Liver (tissue), 9 donors: Measurements from ENCODE around the gene SLC38A5. TPM values are rescaled to one million over a fixed set of nuclear protein-coding genes. Genes with fewer than 3 reads are reported as not detected.

Experiments
- DNase-seq: peaks from one replicate; pipeline ENCODE4 v3.0.0-alpha.2; 2017; ENCODE audit warnings: low spot score
- H3K27ac ChIP-seq, 2 donors: one replicate each; pipeline ENCODE4 v1.7.0; 2013; ENCODE audit warnings: inconsistent platforms in 2 of 2, low read length in 2 of 2, control low read depth in 1 of 2, low read depth in 1 of 2, mild to moderate bottlenecking in 1 of 2
- H3K27me3 ChIP-seq, 4 donors: one replicate each; pipeline versions ENCODE4 v1.6.1 to v1.7.0; 2013; ENCODE audit warnings: low read length in 3 of 4, inconsistent platforms in 1 of 4, mild to moderate bottlenecking in 1 of 4, moderate library complexity in 1 of 4; ENCODE audit not compliant: control insufficient read depth in 4 of 4, insufficient read depth in 4 of 4
- H3K36me3 ChIP-seq, 4 donors: one replicate each; pipeline versions ENCODE4 v1.6.1 to v1.7.0; 2013; ENCODE audit warnings: low read length in 3 of 4, mild to moderate bottlenecking in 3 of 4, low read depth in 1 of 4, moderate library complexity in 1 of 4; ENCODE audit not compliant: control insufficient read depth in 4 of 4, insufficient read depth in 3 of 4
- H3K4me1 ChIP-seq, 4 donors: one replicate each; pipeline versions ENCODE4 v1.6.1 to v1.7.0; 2013; ENCODE audit warnings: low read length in 3 of 4, mild to moderate bottlenecking in 3 of 4, moderate library complexity in 1 of 4; ENCODE audit not compliant: control insufficient read depth in 4 of 4, insufficient read depth in 4 of 4
- H3K4me3 ChIP-seq, 3 donors: one replicate each; pipeline versions ENCODE4 v1.6.1 to v1.7.0; 2013; ENCODE audit warnings: low read length in 3 of 3, control low read depth in 1 of 3, low read depth in 1 of 3, mild to moderate bottlenecking in 1 of 3
- H3K9ac ChIP-seq, 2 donors: one replicate each; pipeline ENCODE4 v1.7.0; 2013; ENCODE audit warnings: low read length in 2 of 2, mild to moderate bottlenecking in 2 of 2, moderate library complexity in 2 of 2, control low read depth in 1 of 2, low read depth in 1 of 2
- H3K9me3 ChIP-seq, 4 donors: one replicate each; pipeline versions ENCODE4 v1.6.1 to v1.7.0; 2013; ENCODE audit warnings: low read length in 3 of 4; ENCODE audit not compliant: control insufficient read depth in 4 of 4
- EGR1 ChIP-seq, 2 donors: IDR thresholded peaks; 2 replicates each; pipeline ENCODE4 v1.6.1; 2016 to 2018; ENCODE audit warnings: antibody characterized with exemption in 2 of 2, low read depth in 2 of 2
- FOXA1 ChIP-seq: IDR thresholded peaks from 2 replicates; pipeline ENCODE4 v1.6.1; 2016; ENCODE audit warnings: antibody characterized with exemption
- FOXA2 ChIP-seq: IDR thresholded peaks from 2 replicates; pipeline ENCODE4 v1.6.1; 2016; ENCODE audit warnings: antibody characterized with exemption
- GABPA ChIP-seq, 2 donors: IDR thresholded peaks in 1 of 2; conservative IDR thresholded peaks in 1 of 2; 2 replicates each; pipeline ENCODE4 v1.6.1; 2016; ENCODE audit warnings: antibody characterized with exemption in 2 of 2, mild to moderate bottlenecking in 1 of 2, moderate library complexity in 1 of 2
- HNF4A ChIP-seq, 2 donors: conservative IDR thresholded peaks; 2 replicates each; pipeline ENCODE4 v1.6.1; 2016; ENCODE audit warnings: antibody characterized with exemption in 2 of 2, mild to moderate bottlenecking in 2 of 2
- HNF4G ChIP-seq: IDR thresholded peaks from 2 replicates; pipeline ENCODE4 v1.6.1; 2016; ENCODE audit warnings: antibody characterized with exemption
- JUND ChIP-seq, 2 donors: IDR thresholded peaks; 2 replicates each; pipeline ENCODE4 v1.6.1; 2016; ENCODE audit warnings: antibody characterized with exemption in 2 of 2
- NR2F2 ChIP-seq: IDR thresholded peaks from 2 replicates; pipeline ENCODE4 v1.6.1; 2016; ENCODE audit warnings: antibody characterized with exemption
- RAD21 ChIP-seq, 2 donors: IDR thresholded peaks; 2 replicates each; pipeline ENCODE4 v1.6.1; 2016; ENCODE audit warnings: antibody characterized with exemption in 2 of 2, mild to moderate bottlenecking in 2 of 2
- RXRA ChIP-seq, 2 donors: IDR thresholded peaks; 2 replicates each; pipeline ENCODE4 v1.6.1; 2017 to 2018; ENCODE audit warnings: antibody characterized with exemption in 2 of 2, mild to moderate bottlenecking in 1 of 2
- SP1 ChIP-seq: IDR thresholded peaks from 2 replicates; pipeline ENCODE4 v1.6.1; 2018; ENCODE audit warnings: antibody characterized with exemption, mild to moderate bottlenecking
- TAF1 ChIP-seq: conservative IDR thresholded peaks from 2 replicates; pipeline ENCODE4 v1.6.1; 2016; ENCODE audit warnings: antibody characterized with exemption, mild to moderate bottlenecking
- YY1 ChIP-seq: IDR thresholded peaks from 2 replicates; pipeline ENCODE4 v1.6.1; 2016; ENCODE audit warnings: antibody characterized with exemption, mild to moderate bottlenecking
- WGBS: extraction: QIAGEN DNeasy Blood & Tissue Kit; methylation state at CpG from one replicate; pipeline ENCODE4 v1.1.7; 2013; 5-methylcytosine and 5-hydroxymethylcytosine counted together
- polyA plus RNA-seq, 2 donors: library from polyadenylated mRNA; stranded (reverse) in 1 of 2; unstranded in 1 of 2; fragments of 200-250 nt in 1 of 2; fragments of >200 nt in 1 of 2; fragmentation: Nextera tagmentation in 1 of 2; extraction: Ambion mirVana in 1 of 2; gene quantifications; one replicate each; pipeline versions ENCODE4 v1.2.1 to v1.2.3, GENCODE V29; 2013 to 2015
- total RNA-seq, 2 donors: library from RNA; depleted of rRNA; stranded (reverse); fragments of >200 nt; gene quantifications; one replicate each; pipeline ENCODE4 v1.2.3, GENCODE V29; 2014
- TF ChIP-seq, protein P1 (sequence below): IDR thresholded peaks from 2 replicates; pipeline ENCODE4 v1.6.1; 2016; ENCODE audit warnings: antibody characterized with exemption, mild to moderate bottlenecking
- TF ChIP-seq, protein P2 (sequence below): IDR thresholded peaks from 2 replicates; pipeline ENCODE4 v1.6.1; 2016; ENCODE audit warnings: antibody characterized with exemption
- TF ChIP-seq, protein P3 (sequence below): IDR thresholded peaks from 2 replicates; pipeline ENCODE4 v1.6.1; 2016; ENCODE audit warnings: antibody characterized with exemption
- TF ChIP-seq, protein P4 (sequence below): fragments of 150-350 bp; IDR thresholded peaks from 2 replicates; pipeline ENCODE4 v1.5.1; 2017; ENCODE audit warnings: improper control_type of control experiment, low read depth, low read length; ENCODE audit not compliant: missing input control
- TF ChIP-seq, protein P5 (sequence below): IDR thresholded peaks from 2 replicates; pipeline ENCODE4 v1.6.1; 2016; ENCODE audit warnings: antibody characterized with exemption
- donor health status: healthy.
- donor health status: healthy.
- donor health status: healthy.
- donor health status: healthy.
- donor health status: healthy.

Gene SLC38A5
- total and polyA plus RNA-seq, 4 donors = 0.25 to 81.3 (median 0.45) TPM

DNA sequence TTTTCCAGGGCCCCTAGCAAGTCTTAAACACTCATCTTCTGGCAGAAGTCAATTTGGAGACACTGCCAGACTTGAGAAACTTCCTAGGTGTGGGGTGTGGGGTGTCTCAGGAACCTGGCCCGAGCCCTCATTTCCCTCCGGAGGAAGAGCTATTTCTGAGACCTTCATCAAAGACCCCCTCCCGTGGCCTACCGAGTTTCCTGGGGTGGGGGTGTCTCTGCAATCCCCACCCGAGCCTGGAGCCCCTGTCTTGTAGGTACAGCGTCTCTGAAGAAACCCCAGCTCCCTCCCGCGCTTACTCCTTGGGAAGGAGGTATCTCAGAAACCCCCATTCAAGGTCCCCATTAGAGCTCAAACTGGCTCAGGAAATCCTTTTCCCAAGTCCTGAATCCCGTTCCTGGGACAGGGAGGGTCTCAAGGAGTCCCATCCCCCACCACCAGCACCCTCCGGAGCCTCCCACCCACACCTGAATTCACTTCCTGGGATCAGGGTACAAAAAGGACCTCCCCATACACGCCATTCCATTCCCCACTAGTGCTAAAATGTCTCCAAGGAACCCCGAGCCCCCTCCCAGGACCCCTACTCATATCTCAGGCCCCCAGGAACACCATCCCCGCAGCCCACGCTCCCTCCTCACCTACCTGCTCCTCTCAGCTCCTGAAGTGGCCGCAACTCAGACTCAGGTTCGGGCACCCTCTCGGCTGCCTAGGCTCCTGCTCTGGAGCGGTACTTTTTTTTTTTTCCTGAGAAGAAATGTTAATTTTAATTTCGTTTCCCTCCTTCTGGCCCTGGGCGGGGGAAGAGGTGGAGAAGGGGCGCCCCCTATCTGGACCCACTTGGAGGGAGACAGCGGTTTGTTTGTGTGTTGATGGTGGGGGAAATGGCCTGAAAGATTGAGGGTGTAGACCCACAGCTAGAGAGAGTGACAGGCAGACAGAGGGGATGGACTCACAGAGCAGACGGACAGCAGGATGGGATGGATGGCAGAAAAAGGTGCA is 1.1 kb downstream of the SLC38A5 start (continued):
- TF ChIP-seq GABPA (IDR thresholded peaks at IDR 0.05 in 1 of 2, conservative IDR thresholded peaks at IDR 0.05 in 1 of 2) (no peak), JUND (IDR thresholded peaks at IDR 0.05) (no peak), RAD21 (IDR thresholded peaks at IDR 0.05) (no peak)

DNA sequence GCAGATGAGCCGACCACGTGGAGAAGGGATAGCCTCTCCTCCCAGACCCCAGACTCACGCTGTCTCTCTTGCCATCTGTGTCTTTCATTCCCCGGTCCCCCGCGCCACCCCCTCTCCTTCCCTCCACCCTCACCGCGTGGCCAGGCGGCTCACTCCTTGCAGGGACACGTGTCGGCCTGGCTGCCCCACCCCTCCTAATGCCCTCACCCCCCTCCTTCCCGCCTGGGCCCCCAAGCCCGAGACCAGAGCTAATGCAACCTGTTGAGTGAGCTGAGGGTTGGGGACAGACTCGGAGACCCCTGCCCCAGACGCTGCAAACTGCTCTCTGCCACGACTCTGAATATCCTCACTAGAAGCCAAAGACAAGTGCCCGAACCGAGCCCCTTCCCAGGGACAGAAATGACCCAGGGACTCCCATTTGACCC is 1.8 kb downstream of the SLC38A5 start:
- WGBS = 4% methylated on average over 18 of the region's 18 CpGs
- no peak overlapping the region for H3K27ac ChIP-seq
- H3K9me3 ChIP-seq = no peaks in the 10 kb centered on the region
- TF ChIP-seq, protein P1, sequence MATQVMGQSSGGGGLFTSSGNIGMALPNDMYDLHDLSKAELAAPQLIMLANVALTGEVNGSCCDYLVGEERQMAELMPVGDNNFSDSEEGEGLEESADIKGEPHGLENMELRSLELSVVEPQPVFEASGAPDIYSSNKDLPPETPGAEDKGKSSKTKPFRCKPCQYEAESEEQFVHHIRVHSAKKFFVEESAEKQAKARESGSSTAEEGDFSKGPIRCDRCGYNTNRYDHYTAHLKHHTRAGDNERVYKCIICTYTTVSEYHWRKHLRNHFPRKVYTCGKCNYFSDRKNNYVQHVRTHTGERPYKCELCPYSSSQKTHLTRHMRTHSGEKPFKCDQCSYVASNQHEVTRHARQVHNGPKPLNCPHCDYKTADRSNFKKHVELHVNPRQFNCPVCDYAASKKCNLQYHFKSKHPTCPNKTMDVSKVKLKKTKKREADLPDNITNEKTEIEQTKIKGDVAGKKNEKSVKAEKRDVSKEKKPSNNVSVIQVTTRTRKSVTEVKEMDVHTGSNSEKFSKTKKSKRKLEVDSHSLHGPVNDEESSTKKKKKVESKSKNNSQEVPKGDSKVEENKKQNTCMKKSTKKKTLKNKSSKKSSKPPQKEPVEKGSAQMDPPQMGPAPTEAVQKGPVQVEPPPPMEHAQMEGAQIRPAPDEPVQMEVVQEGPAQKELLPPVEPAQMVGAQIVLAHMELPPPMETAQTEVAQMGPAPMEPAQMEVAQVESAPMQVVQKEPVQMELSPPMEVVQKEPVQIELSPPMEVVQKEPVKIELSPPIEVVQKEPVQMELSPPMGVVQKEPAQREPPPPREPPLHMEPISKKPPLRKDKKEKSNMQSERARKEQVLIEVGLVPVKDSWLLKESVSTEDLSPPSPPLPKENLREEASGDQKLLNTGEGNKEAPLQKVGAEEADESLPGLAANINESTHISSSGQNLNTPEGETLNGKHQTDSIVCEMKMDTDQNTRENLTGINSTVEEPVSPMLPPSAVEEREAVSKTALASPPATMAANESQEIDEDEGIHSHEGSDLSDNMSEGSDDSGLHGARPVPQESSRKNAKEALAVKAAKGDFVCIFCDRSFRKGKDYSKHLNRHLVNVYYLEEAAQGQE = no peak
- TF ChIP-seq SP1 (no peak), NR2F2 (no peak), HNF4G (no peak), EGR1 (IDR thresholded peaks at IDR 0.05; ENCODE audit: low read depth in 2 of 2) (no peak), JUND (IDR thresholded peaks at IDR 0.05) (no peak), RXRA (IDR thresholded peaks at IDR 0.05) (no peak), TAF1 (no peak), YY1 (no peak), GABPA (IDR thresholded peaks at IDR 0.05 in 1 of 2, conservative IDR thresholded peaks at IDR 0.05 in 1 of 2) (no peak), HNF4A (conservative IDR thresholded peaks at IDR 0.05) (no peak), FOXA1 (no peak), RAD21 (IDR thresholded peaks at IDR 0.05) (no peak), FOXA2 (no peak)
- TF ChIP-seq, protein P2, sequence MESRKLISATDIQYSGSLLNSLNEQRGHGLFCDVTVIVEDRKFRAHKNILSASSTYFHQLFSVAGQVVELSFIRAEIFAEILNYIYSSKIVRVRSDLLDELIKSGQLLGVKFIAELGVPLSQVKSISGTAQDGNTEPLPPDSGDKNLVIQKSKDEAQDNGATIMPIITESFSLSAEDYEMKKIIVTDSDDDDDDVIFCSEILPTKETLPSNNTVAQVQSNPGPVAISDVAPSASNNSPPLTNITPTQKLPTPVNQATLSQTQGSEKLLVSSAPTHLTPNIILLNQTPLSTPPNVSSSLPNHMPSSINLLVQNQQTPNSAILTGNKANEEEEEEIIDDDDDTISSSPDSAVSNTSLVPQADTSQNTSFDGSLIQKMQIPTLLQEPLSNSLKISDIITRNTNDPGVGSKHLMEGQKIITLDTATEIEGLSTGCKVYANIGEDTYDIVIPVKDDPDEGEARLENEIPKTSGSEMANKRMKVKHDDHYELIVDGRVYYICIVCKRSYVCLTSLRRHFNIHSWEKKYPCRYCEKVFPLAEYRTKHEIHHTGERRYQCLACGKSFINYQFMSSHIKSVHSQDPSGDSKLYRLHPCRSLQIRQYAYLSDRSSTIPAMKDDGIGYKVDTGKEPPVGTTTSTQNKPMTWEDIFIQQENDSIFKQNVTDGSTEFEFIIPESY = no peak
- TF ChIP-seq, protein P3, sequence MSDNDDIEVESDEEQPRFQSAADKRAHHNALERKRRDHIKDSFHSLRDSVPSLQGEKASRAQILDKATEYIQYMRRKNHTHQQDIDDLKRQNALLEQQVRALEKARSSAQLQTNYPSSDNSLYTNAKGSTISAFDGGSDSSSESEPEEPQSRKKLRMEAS = no peak
- TF ChIP-seq, protein P4, sequence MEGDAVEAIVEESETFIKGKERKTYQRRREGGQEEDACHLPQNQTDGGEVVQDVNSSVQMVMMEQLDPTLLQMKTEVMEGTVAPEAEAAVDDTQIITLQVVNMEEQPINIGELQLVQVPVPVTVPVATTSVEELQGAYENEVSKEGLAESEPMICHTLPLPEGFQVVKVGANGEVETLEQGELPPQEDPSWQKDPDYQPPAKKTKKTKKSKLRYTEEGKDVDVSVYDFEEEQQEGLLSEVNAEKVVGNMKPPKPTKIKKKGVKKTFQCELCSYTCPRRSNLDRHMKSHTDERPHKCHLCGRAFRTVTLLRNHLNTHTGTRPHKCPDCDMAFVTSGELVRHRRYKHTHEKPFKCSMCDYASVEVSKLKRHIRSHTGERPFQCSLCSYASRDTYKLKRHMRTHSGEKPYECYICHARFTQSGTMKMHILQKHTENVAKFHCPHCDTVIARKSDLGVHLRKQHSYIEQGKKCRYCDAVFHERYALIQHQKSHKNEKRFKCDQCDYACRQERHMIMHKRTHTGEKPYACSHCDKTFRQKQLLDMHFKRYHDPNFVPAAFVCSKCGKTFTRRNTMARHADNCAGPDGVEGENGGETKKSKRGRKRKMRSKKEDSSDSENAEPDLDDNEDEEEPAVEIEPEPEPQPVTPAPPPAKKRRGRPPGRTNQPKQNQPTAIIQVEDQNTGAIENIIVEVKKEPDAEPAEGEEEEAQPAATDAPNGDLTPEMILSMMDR = no peak
- TF ChIP-seq, protein P5, sequence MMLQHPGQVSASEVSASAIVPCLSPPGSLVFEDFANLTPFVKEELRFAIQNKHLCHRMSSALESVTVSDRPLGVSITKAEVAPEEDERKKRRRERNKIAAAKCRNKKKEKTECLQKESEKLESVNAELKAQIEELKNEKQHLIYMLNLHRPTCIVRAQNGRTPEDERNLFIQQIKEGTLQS = no peak
- H3K27me3 ChIP-seq = peaks cover 0 to 7% (median 0%) of the 10 kb centered on the region in 4 donors
- no peak overlapping the region for H3K9ac ChIP-seq
- H3K4me3 ChIP-seq = peak overlapping the region in 1 of 3 donors; percentile 17
- no peaks in the 10 kb centered on the region for H3K4me1 ChIP-seq
- DNase-seq = peak; percentile 42
- no peaks in the 10 kb centered on the region for H3K36me3 ChIP-seq
